GM18511 (cell line): ENCODE measurements around the gene RBM10.

Experiments
- ATAC-seq: cut with Tn5 transposase; IDR thresholded peaks from one replicate; pipeline ENCODE4 v1.9.1; 2021; ENCODE audit warnings: mild to moderate bottlenecking, moderate library complexity; ENCODE audit not compliant: unreplicated experiment

Gene RBM10

GRCh38 chrX:47176101-47176740, 31.2 kb downstream of the RBM10 start:
- no peak for ATAC-seq

GRCh38 chrX:47177079-47177478, 32.1 kb downstream of the RBM10 start:
- ATAC-seq, result no peak

- no peak for ATAC-seq
These were observed 33.3 kb downstream of the RBM10 start for GRCh38 chrX:47178337-47178736.

GRCh38 chrX:47179221-47179927, 34.4 kb downstream of the RBM10 start:
- no peak for ATAC-seq

- ATAC-seq, result no peak
These were observed 34.9 kb downstream of the RBM10 start for GRCh38 chrX:47179928-47180255.

- ATAC-seq, result no peak
These were observed 35.3 kb downstream of the RBM10 start for GRCh38 chrX:47180346-47180745.

GRCh38 chrX:47181301-47181700, 36.3 kb downstream of the RBM10 start:
- no peak for ATAC-seq

- no peak for ATAC-seq
These were observed 37.2 kb downstream of the RBM10 start for GRCh38 chrX:47182106-47182700.

GRCh38 chrX:47184486-47184885, 39.5 kb downstream of the RBM10 start:
- ATAC-seq, result no peak

- ATAC-seq, result no peak
These were observed 40.2 kb downstream of the RBM10 start for GRCh38 chrX:47185241-47185640.

- no peak for ATAC-seq
These were observed 41.2 kb downstream of the RBM10 start for GRCh38 chrX:47186096-47186740.

GRCh38 chrX:47187106-47187677, 42.2 kb downstream of the RBM10 start:
- ATAC-seq, result no peak

GRCh38 chrX:47189906-47190305, 44.9 kb downstream of the RBM10 start:
- ATAC-seq, result no peak

GRCh38 chrX:47190445-47191269, 45.6 kb downstream of the RBM10 start:
- ATAC-seq, result peak; percentile 50

- no peak for ATAC-seq
These were observed 46.3 kb downstream of the RBM10 start for GRCh38 chrX:47191331-47191730.

GRCh38 chrX:47191806-47192401, 46.9 kb downstream of the RBM10 start:
- no peak for ATAC-seq

- ATAC-seq, result peak; percentile 88
These were observed 48.6 kb downstream of the RBM10 start, which contains the start of gene UBA1 for GRCh38 chrX:47193475-47194193. Gene UBA1, plus strand, starts transcription at chrX:47193829. Its CDS starts 4,974 bp downstream, at chrX:47198803.

- no peak for ATAC-seq
These were observed 49.3 kb downstream of the RBM10 start for GRCh38 chrX:47194194-47194787.

GRCh38 chrX:47196098-47196497, 51.1 kb downstream of the RBM10 start:
- no peak for ATAC-seq
